ENCODE data around the gene PGAP1.

Gene PGAP1

DNA sequence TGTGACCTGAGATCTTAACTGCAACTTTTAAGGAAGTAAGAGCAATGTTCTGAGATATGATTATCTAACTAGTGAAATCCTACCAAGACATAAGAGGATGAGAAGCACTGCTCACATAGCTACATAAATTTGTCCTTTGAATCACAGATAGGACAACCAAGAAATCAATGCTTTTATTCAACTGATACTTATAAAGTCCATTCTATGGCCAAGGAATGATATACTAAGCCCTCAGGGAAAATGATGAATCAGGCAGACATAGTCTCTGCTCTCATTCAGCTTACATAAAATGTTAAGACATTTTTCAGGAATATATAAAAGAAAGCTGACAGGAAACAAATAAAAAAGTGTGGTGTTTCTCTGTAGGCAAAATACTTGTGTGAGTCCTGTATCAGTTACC, 39.1 kb downstream of the PGAP1 start:
- Histone ChIP-seq H3K4me3 (ENCODE audit: low read depth, low read length) (no peak overlapping the region), H3K4me1 (ENCODE audit: control insufficient read depth, insufficient read depth, low read length) (no peaks in the 10 kb centered on the region), H3K9ac (ENCODE audit: low read depth, low read length) (no peak overlapping the region), H3K36me3 (ENCODE audit: control insufficient read depth, insufficient read depth, low read length) (peaks cover 67% of the 10 kb centered on the region), H3K27me3 (ENCODE audit: control insufficient read depth, insufficient read depth, low read length) (no peaks in the 10 kb centered on the region), H3K9me3 (ENCODE audit: control insufficient read depth, insufficient read depth, low read length) (no peaks in the 10 kb centered on the region), H3K27ac (ENCODE audit: low read depth, low read length) (no peak overlapping the region)

DNA sequence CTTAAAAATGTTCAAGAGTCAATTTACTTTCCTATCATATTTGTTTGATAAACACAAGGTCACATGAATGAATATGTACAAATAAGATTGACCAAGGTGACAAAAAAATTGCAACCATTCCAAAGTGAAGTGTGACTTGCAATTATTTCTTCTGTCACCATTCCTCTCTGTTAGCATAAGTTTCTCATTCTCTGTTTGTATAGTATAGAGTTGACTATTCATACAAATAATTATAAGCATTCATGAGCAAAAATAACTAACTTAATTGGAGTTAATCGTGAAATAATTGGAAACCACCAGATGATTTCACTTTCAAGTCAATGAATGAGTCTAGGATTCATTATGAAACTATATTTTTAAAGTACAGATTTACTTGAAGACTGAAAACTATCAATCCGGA, 42.1 kb downstream of the PGAP1 start:
- no peaks in the 10 kb centered on the region for H3K9me3 ChIP-seq (ENCODE audit: control insufficient read depth, insufficient read depth, low read length)
- no peak overlapping the region for H3K4me3 ChIP-seq (ENCODE audit: low read depth, low read length)
- no peaks in the 10 kb centered on the region for H3K4me1 ChIP-seq (ENCODE audit: control insufficient read depth, insufficient read depth, low read length)
- no peak overlapping the region for H3K27ac ChIP-seq (ENCODE audit: low read depth, low read length)
- H3K27me3 ChIP-seq (ENCODE audit: control insufficient read depth, insufficient read depth, low read length) = no peaks in the 10 kb centered on the region
- H3K9ac ChIP-seq (ENCODE audit: low read depth, low read length) = no peak overlapping the region
- H3K36me3 ChIP-seq (ENCODE audit: control insufficient read depth, insufficient read depth, low read length) = peaks cover 61% of the 10 kb centered on the region

DNA sequence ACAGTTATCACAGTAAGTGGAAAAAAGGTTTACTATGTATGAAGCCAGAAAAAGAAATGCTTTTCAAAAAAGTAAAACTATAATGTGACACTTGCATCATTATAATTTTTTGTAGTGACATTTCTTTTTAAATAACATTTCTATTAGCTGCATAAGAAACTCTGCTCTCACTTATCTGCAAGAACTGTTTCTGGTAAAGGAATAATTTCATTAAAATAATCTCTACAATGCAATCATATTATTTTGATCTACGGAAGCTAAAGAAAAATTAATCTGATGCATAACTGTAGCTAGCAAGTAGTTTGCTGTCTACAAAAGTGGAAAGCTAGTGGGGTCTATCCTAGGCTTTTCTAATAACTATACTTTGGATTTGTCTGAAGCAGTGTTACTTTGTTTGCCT, 50.1 kb downstream of the PGAP1 start:
- H3K27ac ChIP-seq (ENCODE audit: low read depth, low read length) = no peak overlapping the region
- H3K36me3 ChIP-seq (ENCODE audit: control insufficient read depth, insufficient read depth, low read length) = peaks cover 79% of the 10 kb centered on the region

DNA sequence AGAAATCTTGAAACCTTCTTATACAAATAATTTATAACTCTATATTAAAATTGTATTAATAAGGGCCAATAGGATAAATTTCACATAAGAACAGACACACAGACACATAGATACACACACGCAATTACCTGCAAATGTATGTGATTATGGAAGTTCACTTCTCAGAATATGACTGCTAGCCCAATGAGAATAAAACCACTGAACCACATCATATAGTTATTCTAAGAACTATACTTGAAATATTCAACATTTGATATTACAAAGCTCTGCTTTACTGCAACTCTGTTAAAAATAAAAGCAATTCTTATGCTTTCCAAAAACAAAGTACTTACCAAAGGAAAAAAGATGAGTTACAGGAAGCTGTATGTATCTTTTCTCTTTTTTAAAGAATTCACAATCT, 51.1 kb downstream of the PGAP1 start:
- H3K9me3 ChIP-seq (ENCODE audit: control insufficient read depth, insufficient read depth, low read length) = no peaks in the 10 kb centered on the region
- no peaks in the 10 kb centered on the region for H3K4me1 ChIP-seq (ENCODE audit: control insufficient read depth, insufficient read depth, low read length)
- no peaks in the 10 kb centered on the region for H3K27me3 ChIP-seq (ENCODE audit: control insufficient read depth, insufficient read depth, low read length)
- H3K9ac ChIP-seq (ENCODE audit: low read depth, low read length) = no peak overlapping the region
- H3K36me3 ChIP-seq (ENCODE audit: control insufficient read depth, insufficient read depth, low read length) = peaks cover 89% of the 10 kb centered on the region
- H3K4me3 ChIP-seq (ENCODE audit: low read depth, low read length) = no peak overlapping the region
- H3K27ac ChIP-seq (ENCODE audit: low read depth, low read length) = no peak overlapping the region

More for the DNA sequence above, 50.1 kb downstream of the PGAP1 start:
- H3K4me1 ChIP-seq (ENCODE audit: control insufficient read depth, insufficient read depth, low read length) = no peaks in the 10 kb centered on the region
- no peak overlapping the region for H3K9ac ChIP-seq (ENCODE audit: low read depth, low read length)
- no peaks in the 10 kb centered on the region for H3K27me3 ChIP-seq (ENCODE audit: control insufficient read depth, insufficient read depth, low read length)
- no peak overlapping the region for H3K4me3 ChIP-seq (ENCODE audit: low read depth, low read length)
- H3K9me3 ChIP-seq (ENCODE audit: control insufficient read depth, insufficient read depth, low read length) = no peaks in the 10 kb centered on the region

DNA sequence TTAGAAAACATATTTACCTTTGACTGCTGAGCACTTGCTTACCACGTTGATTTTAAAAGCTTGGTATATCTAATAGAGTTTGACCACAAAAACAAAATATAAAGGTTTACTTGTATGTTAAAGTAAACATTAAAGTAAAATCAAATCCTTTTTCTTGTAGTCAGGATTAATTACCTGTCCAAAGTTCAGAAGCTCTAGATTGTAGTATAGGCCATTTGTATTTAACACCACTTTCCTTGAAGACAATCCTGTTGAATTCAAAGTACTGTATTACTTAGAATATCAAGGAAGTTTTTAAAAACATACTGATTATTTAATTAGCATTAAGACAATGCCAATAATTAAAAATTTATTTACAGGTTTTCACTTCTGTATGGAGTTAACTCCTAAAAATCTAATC, 53.0 kb downstream of the PGAP1 start:
- Histone ChIP-seq H3K9me3 (ENCODE audit: control insufficient read depth, insufficient read depth, low read length) (no peaks in the 10 kb centered on the region), H3K4me3 (ENCODE audit: low read depth, low read length) (no peak overlapping the region), H3K27ac (ENCODE audit: low read depth, low read length) (no peak overlapping the region), H3K36me3 (ENCODE audit: control insufficient read depth, insufficient read depth, low read length) (peaks cover 84% of the 10 kb centered on the region), H3K4me1 (ENCODE audit: control insufficient read depth, insufficient read depth, low read length) (no peaks in the 10 kb centered on the region), H3K27me3 (ENCODE audit: control insufficient read depth, insufficient read depth, low read length) (no peaks in the 10 kb centered on the region), H3K9ac (ENCODE audit: low read depth, low read length) (no peak overlapping the region)

DNA sequence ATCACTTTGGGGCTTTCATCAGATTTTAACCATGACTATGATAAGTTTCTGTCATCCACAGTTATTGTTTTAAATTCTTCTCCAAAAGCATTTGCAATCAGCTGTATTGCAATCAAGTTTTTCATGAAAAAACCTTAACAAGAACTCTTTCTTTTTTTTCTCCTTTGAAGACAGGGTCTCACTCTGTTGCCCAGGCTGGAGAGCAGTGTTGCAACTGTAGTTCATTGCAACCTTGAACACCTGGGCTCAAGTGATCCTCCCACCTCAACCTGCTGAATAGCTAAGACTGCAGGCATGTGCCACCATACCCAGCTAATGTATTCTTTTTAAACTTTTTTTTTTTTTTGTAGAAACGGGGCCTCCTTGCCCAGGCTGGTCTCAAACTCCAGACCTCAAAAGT, 71.9 kb downstream of the PGAP1 start:
- H3K27ac ChIP-seq (ENCODE audit: low read depth, low read length) = no peak overlapping the region
- H3K27me3 ChIP-seq (ENCODE audit: control insufficient read depth, insufficient read depth, low read length) = no peaks in the 10 kb centered on the region
- no peak overlapping the region for H3K4me3 ChIP-seq (ENCODE audit: low read depth, low read length)
- H3K4me1 ChIP-seq (ENCODE audit: control insufficient read depth, insufficient read depth, low read length) = no peaks in the 10 kb centered on the region
- H3K9ac ChIP-seq (ENCODE audit: low read depth, low read length) = no peak overlapping the region
- H3K36me3 ChIP-seq (ENCODE audit: control insufficient read depth, insufficient read depth, low read length) = peaks cover 6% of the 10 kb centered on the region
- peaks cover 1% of the 10 kb centered on the region; the same call in 1 of the 2 replicates for H3K9me3 ChIP-seq (ENCODE audit: control insufficient read depth, insufficient read depth, low read length)

DNA sequence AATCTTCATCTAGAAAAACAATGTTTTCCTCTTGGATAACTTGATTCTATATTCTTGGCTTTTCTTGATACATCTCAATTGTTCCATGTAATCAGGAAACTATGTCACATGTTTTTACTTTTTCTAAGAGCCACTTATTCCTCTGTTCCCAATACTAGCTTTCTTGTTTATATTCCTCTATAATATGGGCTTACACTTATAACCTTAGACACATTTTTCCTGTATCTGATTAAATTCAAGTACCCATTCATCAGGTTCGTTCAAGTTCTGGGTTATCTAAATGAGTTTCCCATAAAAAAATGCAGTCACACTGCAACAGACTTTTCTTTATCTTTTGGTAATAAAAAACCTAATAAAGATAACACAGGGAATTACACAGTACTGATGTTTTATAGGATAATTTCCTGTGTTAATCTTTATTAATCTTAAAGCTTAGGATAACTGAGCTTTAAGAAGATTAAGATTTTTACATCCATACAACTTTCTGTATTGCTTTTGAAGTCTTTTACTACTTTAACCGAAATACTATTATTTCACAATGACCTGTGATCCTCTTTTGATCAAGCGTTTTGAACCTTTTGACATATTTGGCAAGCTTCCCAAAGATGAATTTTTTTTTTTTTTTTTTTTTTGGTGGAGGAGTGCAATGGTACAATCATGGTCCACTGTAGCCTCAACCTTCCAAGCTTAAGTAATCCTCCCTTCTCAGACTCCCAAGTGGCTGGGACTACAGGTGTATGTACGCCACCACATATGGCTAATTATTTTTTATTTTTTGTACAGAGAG, 73.0 kb downstream of the PGAP1 start:
- H3K9me3 ChIP-seq (ENCODE audit: control insufficient read depth, insufficient read depth, low read length) = no peaks in the 10 kb centered on the region
- no peaks in the 10 kb centered on the region for H3K4me1 ChIP-seq (ENCODE audit: control insufficient read depth, insufficient read depth, low read length)
- no peak overlapping the region for H3K27ac ChIP-seq (ENCODE audit: low read depth, low read length)
- no peak overlapping the region for H3K9ac ChIP-seq (ENCODE audit: low read depth, low read length)
- no peak overlapping the region for H3K4me3 ChIP-seq (ENCODE audit: low read depth, low read length)
- no peaks in the 10 kb centered on the region for H3K27me3 ChIP-seq (ENCODE audit: control insufficient read depth, insufficient read depth, low read length)
- peaks cover 6% of the 10 kb centered on the region; the same call in 1 of the 2 replicates for H3K36me3 ChIP-seq (ENCODE audit: control insufficient read depth, insufficient read depth, low read length)

DNA sequence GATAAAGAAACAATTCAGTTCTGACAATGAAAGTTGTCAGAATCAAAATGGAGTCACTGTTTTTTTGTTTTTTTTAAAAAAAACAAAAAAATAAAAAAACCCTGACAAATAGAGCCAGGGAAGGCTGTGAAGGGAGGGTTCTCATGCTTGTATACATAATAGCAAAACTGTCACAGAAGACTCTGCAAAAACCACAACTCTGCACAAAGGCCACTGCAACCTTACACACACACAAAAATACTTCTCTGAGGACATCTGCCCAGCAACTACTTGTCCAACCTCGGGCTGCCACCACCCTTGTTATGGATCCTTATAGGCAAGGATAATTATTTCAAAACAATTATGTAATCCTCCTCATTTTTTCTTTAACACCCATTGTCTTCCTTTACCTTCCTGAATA, 75.4 kb downstream of the PGAP1 start:
- no peaks in the 10 kb centered on the region for H3K27me3 ChIP-seq (ENCODE audit: control insufficient read depth, insufficient read depth, low read length)
- H3K9me3 ChIP-seq (ENCODE audit: control insufficient read depth, insufficient read depth, low read length) = no peaks in the 10 kb centered on the region
- no peak overlapping the region for H3K9ac ChIP-seq (ENCODE audit: low read depth, low read length)
- H3K4me1 ChIP-seq (ENCODE audit: control insufficient read depth, insufficient read depth, low read length) = no peaks in the 10 kb centered on the region
- no peak overlapping the region for H3K27ac ChIP-seq (ENCODE audit: low read depth, low read length)
- H3K4me3 ChIP-seq (ENCODE audit: low read depth, low read length) = no peak overlapping the region
- peaks cover 17% of the 10 kb centered on the region for H3K36me3 ChIP-seq (ENCODE audit: control insufficient read depth, insufficient read depth, low read length)

DNA sequence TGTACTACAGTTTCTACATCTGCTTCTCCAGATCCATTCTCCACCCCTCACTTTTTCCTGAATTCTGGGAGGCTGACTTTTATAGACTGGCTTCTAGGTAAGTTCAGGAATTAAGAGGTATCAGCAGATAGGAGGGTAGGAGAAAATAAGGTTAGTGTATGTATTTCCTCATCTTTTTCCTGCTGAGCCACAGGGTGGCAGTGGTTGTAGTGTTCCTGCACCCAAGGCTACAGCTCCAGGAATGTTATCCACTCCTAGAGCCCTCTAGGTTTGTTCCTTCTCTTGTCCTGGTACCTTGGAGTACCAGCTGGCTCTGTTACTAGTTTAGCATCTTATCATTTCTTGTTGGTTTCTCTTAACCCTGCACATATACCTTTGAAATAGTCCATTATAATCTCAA, 76.6 kb downstream of the PGAP1 start:
- H3K4me1 ChIP-seq (ENCODE audit: control insufficient read depth, insufficient read depth, low read length) = no peaks in the 10 kb centered on the region
- H3K9me3 ChIP-seq (ENCODE audit: control insufficient read depth, insufficient read depth, low read length) = no peaks in the 10 kb centered on the region
- H3K9ac ChIP-seq (ENCODE audit: low read depth, low read length) = no peak overlapping the region
- no peak overlapping the region for H3K4me3 ChIP-seq (ENCODE audit: low read depth, low read length)
- no peak overlapping the region for H3K27ac ChIP-seq (ENCODE audit: low read depth, low read length)
- no peaks in the 10 kb centered on the region for H3K27me3 ChIP-seq (ENCODE audit: control insufficient read depth, insufficient read depth, low read length)
- H3K36me3 ChIP-seq (ENCODE audit: control insufficient read depth, insufficient read depth, low read length) = peaks cover 27% of the 10 kb centered on the region

DNA sequence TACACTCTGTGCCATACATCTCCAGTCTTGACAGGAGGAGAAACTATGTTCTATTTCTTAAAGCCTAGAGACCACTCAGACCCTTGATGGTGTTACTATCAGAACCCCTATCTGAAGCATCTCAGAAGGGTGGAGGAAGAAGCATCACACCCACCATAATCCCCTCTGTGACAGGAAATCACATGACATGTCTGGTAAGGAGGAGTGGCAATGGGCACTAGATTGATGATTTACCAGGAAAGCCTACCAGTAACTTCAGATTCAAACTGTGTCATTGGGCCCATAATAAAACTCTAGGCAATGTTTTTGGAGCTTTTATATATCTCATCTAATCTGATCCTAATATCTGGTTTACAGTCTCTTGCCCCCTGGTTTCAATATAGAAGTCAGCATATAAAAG, 80.2 kb downstream of the PGAP1 start:
- Histone ChIP-seq H3K27me3 (ENCODE audit: control insufficient read depth, insufficient read depth, low read length) (no peaks in the 10 kb centered on the region), H3K4me1 (ENCODE audit: control insufficient read depth, insufficient read depth, low read length) (no peaks in the 10 kb centered on the region), H3K36me3 (ENCODE audit: control insufficient read depth, insufficient read depth, low read length) (peaks cover 57% of the 10 kb centered on the region), H3K4me3 (ENCODE audit: low read depth, low read length) (no peak overlapping the region), H3K27ac (ENCODE audit: low read depth, low read length) (no peak overlapping the region), H3K9ac (ENCODE audit: low read depth, low read length) (no peak overlapping the region), H3K9me3 (ENCODE audit: control insufficient read depth, insufficient read depth, low read length) (no peaks in the 10 kb centered on the region)

DNA sequence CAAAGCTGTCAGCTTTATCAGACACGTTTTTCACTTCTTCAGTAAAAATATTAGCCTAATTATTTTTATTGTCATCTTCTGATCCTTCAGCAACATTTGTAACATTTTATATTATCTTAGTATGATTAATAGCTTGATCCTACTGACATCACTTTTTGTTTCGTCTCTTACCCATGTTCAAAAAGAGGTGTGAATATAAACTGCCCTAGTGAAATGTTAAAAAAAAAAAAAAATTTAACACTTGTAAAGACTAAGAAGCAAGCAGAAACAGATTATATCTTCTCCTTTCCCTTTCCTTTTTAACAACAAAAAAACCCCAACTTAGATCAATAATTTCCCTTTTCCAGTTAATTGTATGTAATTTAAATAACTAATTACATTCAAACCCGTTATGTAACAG, 81.1 kb downstream of the PGAP1 start:
- Histone ChIP-seq H3K4me1 (ENCODE audit: control insufficient read depth, insufficient read depth, low read length) (no peaks in the 10 kb centered on the region), H3K27ac (ENCODE audit: low read depth, low read length) (no peak overlapping the region), H3K27me3 (ENCODE audit: control insufficient read depth, insufficient read depth, low read length) (no peaks in the 10 kb centered on the region), H3K9me3 (ENCODE audit: control insufficient read depth, insufficient read depth, low read length) (no peaks in the 10 kb centered on the region), H3K4me3 (ENCODE audit: low read depth, low read length) (no peak overlapping the region), H3K9ac (ENCODE audit: low read depth, low read length) (no peak overlapping the region), H3K36me3 (ENCODE audit: control insufficient read depth, insufficient read depth, low read length) (peaks cover 66% of the 10 kb centered on the region)
